Mesenchymal stem cell (in vitro differentiated cells and primary cell): ENCODE results near the gene CLEC16A.
"Not testable (repeated sequence)": the region's sequence is repeated elsewhere in the genome, so short reads cannot be mapped to it uniquely, and the experiment has no call there.

ENCODE experiments used
- DNase-seq: peaks from one replicate; pipeline ENCODE4 v3.0.0-alpha.2; 2013
- H2AFZ ChIP-seq: one replicate; pipeline ENCODE4 v1.6.1; 2013; ENCODE audit warnings: low read depth, mild to moderate bottlenecking, control low read depth, inconsistent platforms, low read length, moderate library complexity
- H2AK5ac ChIP-seq: 2 replicates; pipeline ENCODE4 v1.6.1; 2013; ENCODE audit warnings: low read length, moderate library complexity, mild to moderate bottlenecking, inconsistent platforms; ENCODE audit not compliant: severe bottlenecking
- H2BK120ac ChIP-seq: one replicate; pipeline ENCODE4 v1.6.1; 2013; ENCODE audit warnings: low read depth, mild to moderate bottlenecking, inconsistent platforms, low read length, moderate library complexity
- H2BK12ac ChIP-seq, 2 experiments: one replicate each; pipeline ENCODE4 v1.6.1; 2013; ENCODE audit warnings: inconsistent platforms in 2 of 2, low read length in 2 of 2, mild to moderate bottlenecking in 2 of 2, moderate library complexity in 2 of 2, control low read depth in 1 of 2
- H2BK15ac ChIP-seq: one replicate; pipeline ENCODE4 v1.6.1; 2013; ENCODE audit warnings: mild to moderate bottlenecking, low read depth, inconsistent platforms; ENCODE audit not compliant: poor library complexity, severe bottlenecking
- H2BK5ac ChIP-seq: 2 replicates; pipeline ENCODE4 v1.6.1; 2013; ENCODE audit warnings: low read depth, mild to moderate bottlenecking, low read length, control low read depth, inconsistent platforms; ENCODE audit not compliant: poor library complexity, severe bottlenecking
- H3K14ac ChIP-seq, 2 experiments: one replicate each; pipeline ENCODE4 v1.6.1; 2013; ENCODE audit warnings: inconsistent platforms in 2 of 2, low read length in 2 of 2, control low read depth in 1 of 2, mild to moderate bottlenecking in 1 of 2, moderate library complexity in 1 of 2
- H3K18ac ChIP-seq, 2 experiments: one replicate each; pipeline ENCODE4 v1.6.1; 2013; ENCODE audit warnings: inconsistent platforms in 2 of 2, low read length in 2 of 2, control low read depth in 1 of 2, low read depth in 1 of 2, mild to moderate bottlenecking in 1 of 2
- H3K23ac ChIP-seq, 2 experiments: one replicate each; pipeline ENCODE4 v1.6.1; 2013; ENCODE audit warnings: inconsistent platforms in 2 of 2, low read length in 2 of 2, mild to moderate bottlenecking in 2 of 2, moderate library complexity in 2 of 2, control low read depth in 1 of 2
- H3K27ac ChIP-seq: 2 replicates; pipeline ENCODE4 v1.5.1; 2013; ENCODE audit warnings: mild to moderate bottlenecking, moderate library complexity, low read length, control low read depth, inconsistent platforms; ENCODE audit not compliant: poor library complexity, severe bottlenecking
- H3K27me3 ChIP-seq, 2 experiments: 2 replicates each; pipeline versions ENCODE4 v1.6.1 to v1.7.0; 2013; ENCODE audit warnings: low read length in 2 of 2, mild to moderate bottlenecking in 2 of 2, moderate library complexity in 2 of 2, control low read depth in 1 of 2, inconsistent platforms in 1 of 2; ENCODE audit not compliant: control insufficient read depth in 1 of 2, insufficient read depth in 1 of 2
- H3K36me3 ChIP-seq, 2 experiments: 2 replicates each; pipeline versions ENCODE4 v1.6.1 to v1.7.0; 2013; ENCODE audit warnings: low read length in 2 of 2, control low read depth in 1 of 2, inconsistent platforms in 1 of 2, low read depth in 1 of 2, mild to moderate bottlenecking in 1 of 2; ENCODE audit not compliant: insufficient read depth in 2 of 2, control insufficient read depth in 1 of 2
- H3K4ac ChIP-seq, 2 experiments: one replicate each; pipeline ENCODE4 v1.6.1; 2013; ENCODE audit warnings: inconsistent platforms in 2 of 2, low read length in 2 of 2, mild to moderate bottlenecking in 2 of 2, moderate library complexity in 2 of 2, control low read depth in 1 of 2, low read depth in 1 of 2
- H3K4me1 ChIP-seq: 2 replicates; pipeline ENCODE4 v1.6.1; 2013; ENCODE audit warnings: low read depth, low read length, control low read depth; ENCODE audit not compliant: control insufficient read depth, insufficient read depth
- H3K4me2 ChIP-seq: 2 replicates; pipeline ENCODE4 v1.6.1; 2013; ENCODE audit warnings: low read length, mild to moderate bottlenecking, inconsistent platforms; ENCODE audit not compliant: poor library complexity, severe bottlenecking
- H3K4me3 ChIP-seq, 2 experiments: 2 replicates each; pipeline versions ENCODE4 v1.5.1 to v1.7.0; 2013; ENCODE audit warnings: low read length in 2 of 2, mild to moderate bottlenecking in 2 of 2, control low read depth in 1 of 2, low read depth in 1 of 2; ENCODE audit not compliant: insufficient read depth in 1 of 2
- H3K79me1 ChIP-seq: replicated peaks from 2 replicates; pipeline ENCODE4 v1.6.1; 2013; ENCODE audit warnings: mild to moderate bottlenecking, control low read depth, low read length, inconsistent platforms; ENCODE audit not compliant: poor library complexity, severe bottlenecking
- H3K9ac ChIP-seq: 2 replicates; pipeline ENCODE4 v1.7.0; 2013; ENCODE audit warnings: mild to moderate bottlenecking, low read length, moderate library complexity
- H3K9me3 ChIP-seq: 2 replicates; pipeline ENCODE4 v1.7.0; 2013; ENCODE audit warnings: mild to moderate bottlenecking, low read length; ENCODE audit not compliant: control insufficient read depth
- H4K8ac ChIP-seq: one replicate; pipeline ENCODE4 v1.6.1; 2013; ENCODE audit warnings: inconsistent platforms, mild to moderate bottlenecking, low read length, moderate library complexity
- H4K91ac ChIP-seq: one replicate; pipeline ENCODE4 v1.6.1; 2013; ENCODE audit warnings: mild to moderate bottlenecking, low read length, inconsistent platforms
- WGBS: methylation state at CpG from one replicate; pipeline ENCODE4 v1.1.7; 2013; ENCODE audit warnings: mixed read lengths; 5-methylcytosine and 5-hydroxymethylcytosine counted together

The CLEC16A gene

GRCh38 chr16:10923146-10923649, 21.2 kb upstream of the CLEC16A start:
- no peak for DNase-seq
- Histone ChIP-seq H4K8ac (no peak overlapping the region), H3K14ac (no peak overlapping the region), H2AK5ac (no peak overlapping the region), H3K18ac (no peak overlapping the region), H2BK12ac (no peak overlapping the region), H3K4me1 (peaks cover 6% of the 10 kb centered on the region), H4K91ac (no peak overlapping the region), H3K9me3 (peaks cover 6% of the 10 kb centered on the region), H3K36me3 (peaks cover 44 to 53% of the 10 kb centered on the region in 2 experiments), H3K27me3 (peaks cover 0 to 2% of the 10 kb centered on the region in 2 experiments), H3K4me3 (no peak overlapping the region), H3K27ac (no peak overlapping the region), H2AFZ (no peak overlapping the region), H3K79me1 (peaks cover 3% of the 10 kb centered on the region), H2BK5ac (no peak overlapping the region), H2BK120ac (no peak overlapping the region), H3K4me2 (no peak overlapping the region), H3K23ac (no peak overlapping the region), H3K4ac (no peak overlapping the region), H2BK15ac (no peak overlapping the region), H3K9ac (no peak overlapping the region)
- 94% methylated on average over 9 of the region's 10 CpGs for WGBS

- H3K27me3 ChIP-seq: no peaks in the 10 kb centered on the region
- H2BK15ac ChIP-seq: no peak overlapping the region
- no peak overlapping the region for H3K9ac ChIP-seq
- H2BK5ac ChIP-seq: no peak overlapping the region
- H2AK5ac ChIP-seq: no peak overlapping the region
- no peak overlapping the region for H3K14ac ChIP-seq
- DNase-seq: no peak
- H3K27ac ChIP-seq: no peak overlapping the region
- H3K4me1 ChIP-seq: peaks cover 4% of the 10 kb centered on the region
- no peak overlapping the region for H2AFZ ChIP-seq
- peak overlapping the region; percentile 9 for H4K8ac ChIP-seq
- H2BK120ac ChIP-seq: no peak overlapping the region
- no peak overlapping the region for H3K4me3 ChIP-seq
- no peak overlapping the region for H2BK12ac ChIP-seq
- no peak overlapping the region for H4K91ac ChIP-seq
- WGBS: 90% methylated on average over 14 of the region's 14 CpGs
- no peak overlapping the region for H3K23ac ChIP-seq
- peaks cover 49 to 58% of the 10 kb centered on the region in 2 experiments for H3K36me3 ChIP-seq
- H3K9me3 ChIP-seq: peaks cover 6% of the 10 kb centered on the region
- H3K18ac ChIP-seq: no peak overlapping the region
- no peak overlapping the region for H3K4me2 ChIP-seq
- H3K79me1 ChIP-seq: peaks cover 3% of the 10 kb centered on the region
- no peak overlapping the region for H3K4ac ChIP-seq
Measured at GRCh38 chr16:10923650-10924214, 20.6 kb upstream of the CLEC16A start.

GRCh38 chr16:10925285-10925684, 19.1 kb upstream of the CLEC16A start:
- not testable (repeated sequence) for H3K4me3 ChIP-seq, H3K18ac ChIP-seq, H2BK15ac ChIP-seq, H4K91ac ChIP-seq, H2BK5ac ChIP-seq, H2BK120ac ChIP-seq, H3K9me3 ChIP-seq, H3K27ac ChIP-seq, H3K4me2 ChIP-seq, H3K23ac ChIP-seq, H3K14ac ChIP-seq, H2BK12ac ChIP-seq, H2AK5ac ChIP-seq, H3K4ac ChIP-seq, H3K4me1 ChIP-seq, H2AFZ ChIP-seq, DNase-seq, H3K9ac ChIP-seq, H4K8ac ChIP-seq, H3K27me3 ChIP-seq
- WGBS: 98% methylated on average over 3 of the region's 3 CpGs
- Histone ChIP-seq H3K36me3 (peaks cover 63 to 68% of the 10 kb centered on the region in 2 experiments), H3K79me1 (peaks cover 11% of the 10 kb centered on the region)

GRCh38 chr16:10926094-10926493, 18.3 kb upstream of the CLEC16A start:
- no peak for DNase-seq
- H4K91ac ChIP-seq: no peak overlapping the region
- no peak overlapping the region for H3K23ac ChIP-seq
- no peak overlapping the region for H3K4me2 ChIP-seq
- peaks cover 68 to 73% of the 10 kb centered on the region in 2 experiments for H3K36me3 ChIP-seq
- no peak overlapping the region for H3K14ac ChIP-seq
- no peak overlapping the region for H3K9ac ChIP-seq
- no peak overlapping the region for H3K4ac ChIP-seq
- WGBS: 97% methylated on average over 4 of the region's 4 CpGs
- no peak overlapping the region for H3K18ac ChIP-seq
- H3K9me3 ChIP-seq: peaks cover 6% of the 10 kb centered on the region
- H3K4me3 ChIP-seq: no peak overlapping the region
- peaks cover 4% of the 10 kb centered on the region for H3K4me1 ChIP-seq
- no peak overlapping the region for H2BK12ac ChIP-seq
- no peaks in the 10 kb centered on the region for H3K27me3 ChIP-seq
- H2BK5ac ChIP-seq: no peak overlapping the region
- peaks cover 17% of the 10 kb centered on the region for H3K79me1 ChIP-seq
- H4K8ac ChIP-seq: no peak overlapping the region
- H2BK120ac ChIP-seq: no peak overlapping the region
- no peak overlapping the region for H2AFZ ChIP-seq
- no peak overlapping the region for H3K27ac ChIP-seq
- H2BK15ac ChIP-seq: no peak overlapping the region
- no peak overlapping the region for H2AK5ac ChIP-seq
